Measurements from ENCODE around the gene KLHDC3.

DNA sequence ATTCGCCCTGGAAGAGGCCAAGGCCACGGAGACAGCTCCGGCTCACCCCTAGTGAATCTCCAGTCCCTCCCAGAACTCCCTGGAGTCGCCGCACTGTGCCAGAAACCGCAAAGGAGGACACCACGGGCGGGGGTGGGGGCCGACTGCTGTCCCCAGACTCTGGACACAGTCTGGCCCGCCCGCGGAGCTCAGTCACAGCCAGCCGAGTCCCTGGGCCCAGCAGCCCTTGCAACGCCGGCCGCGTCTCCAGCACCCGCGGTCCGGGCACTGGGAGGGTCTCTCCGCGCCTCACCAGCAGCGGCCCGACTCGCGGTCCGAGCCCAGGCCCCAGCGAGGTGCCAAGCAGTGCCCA lies 35.6 kb upstream of the KLHDC3 start:
- TF ChIP-seq CTCF (IDR thresholded peaks at IDR 0.05; ENCODE audit: borderline replicate concordance, extremely low read depth, low read length, poor library complexity, severe bottlenecking) (no peak), EZH2 (IDR thresholded peaks at IDR 0.05; ENCODE audit: borderline replicate concordance, low read depth, low read length, severe bottlenecking) (no peak)

Measured in DND-41 (cell line).